Fibroblast of villous mesenchyme (primary cell): Measurements from ENCODE around the gene LPGAT1. TPM values are rescaled to one million over a fixed set of nuclear protein-coding genes. Genes with fewer than 3 reads are reported as not detected.

Experiments
- DNase-seq: peaks from one replicate; pipeline ENCODE4 v3.0.0-alpha.2; 2010; ENCODE audit warnings: low read depth
- H3K4me3 ChIP-seq: 2 replicates; pipeline ENCODE4 v1.5.1; 2011; ENCODE audit warnings: low read depth, mild to moderate bottlenecking, low read length
- CTCF ChIP-seq: IDR thresholded peaks from 2 replicates; pipeline ENCODE4 v1.5.1; 2012; ENCODE audit warnings: low read depth, mild to moderate bottlenecking, low read length; ENCODE audit not compliant: insufficient read depth
- total RNA-seq: library from RNA; depleted of rRNA; stranded (reverse); fragments of >200 nt; gene quantifications from 2 replicates; pipeline ENCODE4 v1.2.3, GENCODE V29; 2012

The LPGAT1 gene
- total RNA-seq, 1 donor = 73.4 TPM

GRCh38 chr1:211797994-211798393 is 32.6 kb downstream of the LPGAT1 start:
- TF ChIP-seq CTCF = no peak
- no peak for DNase-seq
- no peak overlapping the region for H3K4me3 ChIP-seq

- no peak for TF ChIP-seq CTCF
- no peak for DNase-seq
- no peak overlapping the region for H3K4me3 ChIP-seq
Measured at GRCh38 chr1:211791979-211792378, 38.6 kb downstream of the LPGAT1 start.

- DNase-seq = no peak
- TF ChIP-seq CTCF = no peak
- no peak overlapping the region for H3K4me3 ChIP-seq
Measured at GRCh38 chr1:211789641-211790464, 40.7 kb downstream of the LPGAT1 start.

- peak; percentile 58 for DNase-seq
- no peak overlapping the region for H3K4me3 ChIP-seq
- no peak for TF ChIP-seq CTCF
Measured at GRCh38 chr1:211788626-211789025, 41.9 kb downstream of the LPGAT1 start.

- no peak for TF ChIP-seq CTCF
- no peak for DNase-seq
- no peak overlapping the region for H3K4me3 ChIP-seq
Measured at GRCh38 chr1:211783897-211784296, 46.7 kb downstream of the LPGAT1 start.

GRCh38 chr1:211783266-211783665 is 47.3 kb downstream of the LPGAT1 start:
- H3K4me3 ChIP-seq = no peak overlapping the region
- DNase-seq = no peak
- TF ChIP-seq CTCF = no peak

- TF ChIP-seq CTCF = no peak
- DNase-seq = no peak
- H3K4me3 ChIP-seq = no peak overlapping the region
Measured at GRCh38 chr1:211781260-211781659, 49.3 kb downstream of the LPGAT1 start.
